Bronchial epithelial cell (primary cell): ENCODE results near the gene RADIL. TPM values are rescaled to one million over a fixed set of nuclear protein-coding genes. Genes with fewer than 3 reads are reported as not detected.
"Not testable (repeated sequence)": the region's sequence is repeated elsewhere in the genome, so short reads cannot be mapped to it uniquely, and the experiment has no call there.

Experiments
- DNase-seq: peaks from one replicate; pipeline ENCODE4 v3.0.0-alpha.2; 2010; ENCODE audit warnings: low read depth
- FAIRE-seq: peaks from 2 replicates; lab custom pipeline; 2011; peaks lifted over from hg19 to GRCh38; lab: Jason Lieb, UNC
- H3K27me3 ChIP-seq: 2 replicates; pipeline ENCODE4 v1.5.1; 2011; ENCODE audit warnings: low read length; ENCODE audit not compliant: control insufficient read depth, insufficient read depth
- H3K36me3 ChIP-seq: 2 replicates; pipeline ENCODE4 v1.5.1; 2011; ENCODE audit warnings: low read length; ENCODE audit not compliant: control insufficient read depth, insufficient read depth
- H3K4me3 ChIP-seq: 2 replicates; pipeline ENCODE4 v1.5.1; 2011; ENCODE audit warnings: mild to moderate bottlenecking, low read depth, low read length, control low read depth
- CTCF ChIP-seq: IDR thresholded peaks from 2 replicates; pipeline ENCODE4 v1.5.1; 2011; ENCODE audit warnings: mild to moderate bottlenecking, moderate library complexity, low read length, control low read depth, inconsistent platforms; ENCODE audit not compliant: insufficient read depth, severe bottlenecking
- total RNA-seq: library from RNA; depleted of rRNA; stranded (reverse); fragments of >200 nt; gene quantifications from 2 replicates; pipeline ENCODE4 v1.2.1, GENCODE V29; 2014

Gene RADIL
- total RNA-seq, 1 donor from 2014 or later = under 0.01 TPM

- no peaks in the 10 kb centered on the region for H3K36me3 ChIP-seq
- TF ChIP-seq CTCF = no peak
- no peak for FAIRE-seq
- no peaks in the 10 kb centered on the region for H3K27me3 ChIP-seq
- no peak overlapping the region for H3K4me3 ChIP-seq
- DNase-seq = no peak
Observed at GRCh38 chr7:4806983-4807597, 76.4 kb downstream of the RADIL start.

- DNase-seq (no peak), FAIRE-seq (no peak)
- Histone ChIP-seq H3K36me3 (no peaks in the 10 kb centered on the region), H3K4me3 (no peak overlapping the region), H3K27me3 (no peaks in the 10 kb centered on the region)
- no peak for TF ChIP-seq CTCF
Observed at GRCh38 chr7:4805984-4806300, 77.6 kb downstream of the RADIL start.

GRCh38 chr7:4805110-4805983 is 78.2 kb downstream of the RADIL start:
- H3K27me3 ChIP-seq = no peaks in the 10 kb centered on the region
- H3K36me3 ChIP-seq = no peaks in the 10 kb centered on the region
- TF ChIP-seq CTCF = no peak
- DNase-seq = no peak
- no peak overlapping the region for H3K4me3 ChIP-seq
- FAIRE-seq = no peak

GRCh38 chr7:4803397-4804241 is 79.9 kb downstream of the RADIL start:
- TF ChIP-seq CTCF = no peak
- DNase-seq (no peak), FAIRE-seq (no peak)
- H3K4me3 ChIP-seq = no peak overlapping the region
- no peaks in the 10 kb centered on the region for H3K27me3 ChIP-seq
- H3K36me3 ChIP-seq = no peaks in the 10 kb centered on the region

- not testable (repeated sequence) for H3K4me3 ChIP-seq, H3K36me3 ChIP-seq, FAIRE-seq, H3K27me3 ChIP-seq, DNase-seq
Observed at GRCh38 chr7:4802577-4802976, 80.9 kb downstream of the RADIL start.

GRCh38 chr7:4801839-4802231 is 81.7 kb downstream of the RADIL start:
- FAIRE-seq (no peak), DNase-seq (no peak)
- H3K4me3 ChIP-seq = no peak overlapping the region
- H3K36me3 ChIP-seq = no peaks in the 10 kb centered on the region
- no peaks in the 10 kb centered on the region for H3K27me3 ChIP-seq
- TF ChIP-seq CTCF = no peak
